CD4-positive, alpha-beta T cell treated with Interferon gamma for 1 hour (primary cell): ENCODE measurements around the gene RGL1.

ENCODE experiments used
- DNase-seq: peaks from one replicate; pipeline ENCODE4 v3.0.0-alpha.2; 2020

Gene RGL1

GRCh38 chr1:183787704-183788103, 17.2 kb upstream of the RGL1 start:
- no peak for DNase-seq

- DNase-seq = no peak
Observed at GRCh38 chr1:183791319-183791718, 13.6 kb upstream of the RGL1 start.

- DNase-seq = no peak
Observed at GRCh38 chr1:183792300-183792699, 12.6 kb upstream of the RGL1 start.

- DNase-seq = no peak
Observed at GRCh38 chr1:183794088-183794487, 10.8 kb upstream of the RGL1 start.

GRCh38 chr1:183800449-183800848, 4.5 kb upstream of the RGL1 start:
- DNase-seq = no peak

GRCh38 chr1:183801649-183802048, 3.3 kb upstream of the RGL1 start:
- no peak for DNase-seq

GRCh38 chr1:183804387-183804786, 533 bp upstream of the RGL1 start:
- no peak for DNase-seq

- DNase-seq = no peak
Observed at GRCh38 chr1:183806125-183806524, 1.2 kb downstream of the RGL1 start.

GRCh38 chr1:183806675-183807074, 1.8 kb downstream of the RGL1 start:
- no peak for DNase-seq

GRCh38 chr1:183807549-183808168, 2.7 kb downstream of the RGL1 start:
- DNase-seq = no peak

GRCh38 chr1:183808296-183809027, 3.5 kb downstream of the RGL1 start:
- no peak for DNase-seq

- peak; percentile 4 for DNase-seq
Observed at GRCh38 chr1:183810121-183810520, 5.2 kb downstream of the RGL1 start.

GRCh38 chr1:183810756-183811544, 6.0 kb downstream of the RGL1 start:
- DNase-seq = no peak

- DNase-seq = no peak
Observed at GRCh38 chr1:183812128-183812527, 7.2 kb downstream of the RGL1 start.

GRCh38 chr1:183812686-183813569, 8.0 kb downstream of the RGL1 start:
- no peak for DNase-seq

- DNase-seq = no peak
Observed at GRCh38 chr1:183814121-183814681, 9.3 kb downstream of the RGL1 start.

GRCh38 chr1:183816110-183816509, 11.2 kb downstream of the RGL1 start:
- DNase-seq = no peak

GRCh38 chr1:183817576-183818288, 12.8 kb downstream of the RGL1 start:
- DNase-seq = no peak

GRCh38 chr1:183819059-183819458, 14.1 kb downstream of the RGL1 start:
- no peak for DNase-seq

GRCh38 chr1:183821309-183821888, 16.5 kb downstream of the RGL1 start:
- no peak for DNase-seq

GRCh38 chr1:183821889-183822611, 17.1 kb downstream of the RGL1 start:
- DNase-seq = no peak
